ENCODE measurements around the gene TRPM3. TPM values are rescaled to one million over a fixed set of nuclear protein-coding genes. Genes with fewer than 3 reads are reported as not detected.

Gene TRPM3
- total RNA-seq, 1 experiment from 2014 or later, result not detected

DNA sequence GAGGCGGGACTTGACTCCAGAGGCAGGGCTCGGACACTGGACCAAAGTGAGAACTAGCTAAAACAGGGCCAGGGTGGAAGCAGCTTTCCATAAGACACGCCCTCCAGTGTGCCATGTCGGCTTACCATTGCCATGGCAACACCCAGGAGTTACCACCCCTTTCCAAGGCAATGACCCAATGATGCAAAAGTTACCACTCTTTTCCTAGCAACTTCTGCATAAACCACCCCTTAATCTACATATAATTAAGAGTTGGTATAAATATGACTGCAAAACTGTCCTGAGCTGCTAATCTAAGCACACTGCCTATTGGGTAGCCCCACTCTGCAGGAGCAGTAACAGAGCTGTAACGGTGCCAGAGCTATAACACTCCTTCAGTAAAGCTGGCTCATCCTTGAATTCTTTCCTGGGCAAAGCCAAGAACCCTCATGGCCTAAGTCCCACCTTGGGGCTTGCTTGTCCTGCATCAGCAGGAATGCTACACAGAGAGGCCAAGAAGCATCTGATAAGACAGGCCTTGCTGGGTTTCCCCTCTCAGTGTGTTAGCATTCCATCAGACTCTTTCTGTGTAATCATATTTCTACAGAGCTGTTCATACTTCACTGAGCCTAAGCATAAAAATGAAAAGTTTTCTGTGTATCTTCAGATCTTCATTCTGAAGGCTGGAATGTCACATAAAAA is 444.2 kb downstream of the TRPM3 start:
- no peak for DNase-seq (ENCODE audit: low read depth, low spot score)
- Histone ChIP-seq H3K9me3 (ENCODE audit: control insufficient read depth, insufficient read depth, low read depth, low read length) (no peaks in the 10 kb centered on the region), H3K4me1 (ENCODE audit: control insufficient read depth, insufficient read depth, low read length) (no peaks in the 10 kb centered on the region), H3K27me3 (ENCODE audit: control insufficient read depth, insufficient read depth, low read length) (no peaks in the 10 kb centered on the region), H3K36me3 (ENCODE audit: control insufficient read depth, insufficient read depth, low read length) (no peaks in the 10 kb centered on the region), H3K27ac (ENCODE audit: low read length) (no peak overlapping the region), H3K4me3 (ENCODE audit: low read depth in 2 of 2, low read length in 2 of 2) (no peak overlapping the region)
- POLR2A ChIA-PET, result no interaction called here
- in situ Hi-C loops (cut with HindIII; ENCODE audit: low pct_unique_long_range_greater_than_20kb, low sequenced_read_pairs), result no loop called here
- BruUV-seq (replicated peaks), result no TSS peak
- intact Hi-C loops (cut with micrococcal nuclease; ENCODE audit: unreplicated experiment), result no loop called here
- TF ChIP-seq, protein P1, sequence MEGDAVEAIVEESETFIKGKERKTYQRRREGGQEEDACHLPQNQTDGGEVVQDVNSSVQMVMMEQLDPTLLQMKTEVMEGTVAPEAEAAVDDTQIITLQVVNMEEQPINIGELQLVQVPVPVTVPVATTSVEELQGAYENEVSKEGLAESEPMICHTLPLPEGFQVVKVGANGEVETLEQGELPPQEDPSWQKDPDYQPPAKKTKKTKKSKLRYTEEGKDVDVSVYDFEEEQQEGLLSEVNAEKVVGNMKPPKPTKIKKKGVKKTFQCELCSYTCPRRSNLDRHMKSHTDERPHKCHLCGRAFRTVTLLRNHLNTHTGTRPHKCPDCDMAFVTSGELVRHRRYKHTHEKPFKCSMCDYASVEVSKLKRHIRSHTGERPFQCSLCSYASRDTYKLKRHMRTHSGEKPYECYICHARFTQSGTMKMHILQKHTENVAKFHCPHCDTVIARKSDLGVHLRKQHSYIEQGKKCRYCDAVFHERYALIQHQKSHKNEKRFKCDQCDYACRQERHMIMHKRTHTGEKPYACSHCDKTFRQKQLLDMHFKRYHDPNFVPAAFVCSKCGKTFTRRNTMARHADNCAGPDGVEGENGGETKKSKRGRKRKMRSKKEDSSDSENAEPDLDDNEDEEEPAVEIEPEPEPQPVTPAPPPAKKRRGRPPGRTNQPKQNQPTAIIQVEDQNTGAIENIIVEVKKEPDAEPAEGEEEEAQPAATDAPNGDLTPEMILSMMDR (IDR thresholded peaks at IDR 0.05), result no peak
- TF ChIP-seq SIN3A (IDR thresholded peaks at IDR 0.05; ENCODE audit: borderline replicate concordance, insufficient read depth, low read depth, low read length), result no peak
- TF ChIP-seq, protein P2, sequence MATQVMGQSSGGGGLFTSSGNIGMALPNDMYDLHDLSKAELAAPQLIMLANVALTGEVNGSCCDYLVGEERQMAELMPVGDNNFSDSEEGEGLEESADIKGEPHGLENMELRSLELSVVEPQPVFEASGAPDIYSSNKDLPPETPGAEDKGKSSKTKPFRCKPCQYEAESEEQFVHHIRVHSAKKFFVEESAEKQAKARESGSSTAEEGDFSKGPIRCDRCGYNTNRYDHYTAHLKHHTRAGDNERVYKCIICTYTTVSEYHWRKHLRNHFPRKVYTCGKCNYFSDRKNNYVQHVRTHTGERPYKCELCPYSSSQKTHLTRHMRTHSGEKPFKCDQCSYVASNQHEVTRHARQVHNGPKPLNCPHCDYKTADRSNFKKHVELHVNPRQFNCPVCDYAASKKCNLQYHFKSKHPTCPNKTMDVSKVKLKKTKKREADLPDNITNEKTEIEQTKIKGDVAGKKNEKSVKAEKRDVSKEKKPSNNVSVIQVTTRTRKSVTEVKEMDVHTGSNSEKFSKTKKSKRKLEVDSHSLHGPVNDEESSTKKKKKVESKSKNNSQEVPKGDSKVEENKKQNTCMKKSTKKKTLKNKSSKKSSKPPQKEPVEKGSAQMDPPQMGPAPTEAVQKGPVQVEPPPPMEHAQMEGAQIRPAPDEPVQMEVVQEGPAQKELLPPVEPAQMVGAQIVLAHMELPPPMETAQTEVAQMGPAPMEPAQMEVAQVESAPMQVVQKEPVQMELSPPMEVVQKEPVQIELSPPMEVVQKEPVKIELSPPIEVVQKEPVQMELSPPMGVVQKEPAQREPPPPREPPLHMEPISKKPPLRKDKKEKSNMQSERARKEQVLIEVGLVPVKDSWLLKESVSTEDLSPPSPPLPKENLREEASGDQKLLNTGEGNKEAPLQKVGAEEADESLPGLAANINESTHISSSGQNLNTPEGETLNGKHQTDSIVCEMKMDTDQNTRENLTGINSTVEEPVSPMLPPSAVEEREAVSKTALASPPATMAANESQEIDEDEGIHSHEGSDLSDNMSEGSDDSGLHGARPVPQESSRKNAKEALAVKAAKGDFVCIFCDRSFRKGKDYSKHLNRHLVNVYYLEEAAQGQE (IDR thresholded peaks at IDR 0.05; ENCODE audit: insufficient read depth in 1 of 2, low read depth in 2 of 2, low read length in 1 of 2), result no peak
- TF ChIP-seq POLR2AphosphoS5 (IDR thresholded peaks at IDR 0.05; ENCODE audit: low read depth, low read length), result no peak
- no peak for TF ChIP-seq TCF7L2 (IDR thresholded peaks at IDR 0.05; ENCODE audit: low read depth, low read length)
- CTCF ChIA-PET, result no interaction called here
- ATAC-seq, result no peak

- no TSS peak for BruUV-seq (replicated peaks)
- H3K27ac ChIP-seq (ENCODE audit: low read length), result no peak overlapping the region
- no peak for DNase-seq (ENCODE audit: low read depth, low spot score)
- TF ChIP-seq SIN3A (IDR thresholded peaks at IDR 0.05; ENCODE audit: borderline replicate concordance, insufficient read depth, low read depth, low read length) (no peak), TCF7L2 (IDR thresholded peaks at IDR 0.05; ENCODE audit: low read depth, low read length) (no peak), POLR2AphosphoS5 (IDR thresholded peaks at IDR 0.05; ENCODE audit: low read depth, low read length) (no peak)
- TF ChIP-seq, protein P1 (IDR thresholded peaks at IDR 0.05), result no peak
- TF ChIP-seq, protein P2 (IDR thresholded peaks at IDR 0.05; ENCODE audit: insufficient read depth in 1 of 2, low read depth in 2 of 2, low read length in 1 of 2), result no peak
- no peak overlapping the region for H3K4me3 ChIP-seq (ENCODE audit: low read depth in 2 of 2, low read length in 2 of 2)
- ChIA-PET CTCF (no interaction called here), POLR2A (no interaction called here)
- H3K4me1 ChIP-seq (ENCODE audit: control insufficient read depth, insufficient read depth, low read length), result no peaks in the 10 kb centered on the region
- H3K27me3 ChIP-seq (ENCODE audit: control insufficient read depth, insufficient read depth, low read length), result no peaks in the 10 kb centered on the region
- intact Hi-C loops (cut with micrococcal nuclease; ENCODE audit: unreplicated experiment) (no loop called here), in situ Hi-C loops (cut with HindIII; ENCODE audit: low pct_unique_long_range_greater_than_20kb, low sequenced_read_pairs) (no loop called here)
- ATAC-seq, result no peak
- H3K9me3 ChIP-seq (ENCODE audit: control insufficient read depth, insufficient read depth, low read depth, low read length), result no peaks in the 10 kb centered on the region
- no peaks in the 10 kb centered on the region for H3K36me3 ChIP-seq (ENCODE audit: control insufficient read depth, insufficient read depth, low read length)
These were observed 445.5 kb downstream of the TRPM3 start for GRCh38 chr9:70675868-70676370.

Measured in Panc1 (cell line).